HS-27A (cell line): Measurements from ENCODE around the gene BCL2.
"Not testable (repeated sequence)": the region's sequence is repeated elsewhere in the genome, so short reads cannot be mapped to it uniquely, and the experiment has no call there.

Source experiments
- DNase-seq: peaks from one replicate; pipeline ENCODE4 v3.0.0-alpha.2; 2012; ENCODE audit warnings: low read depth, missing footprints

BCL2 gene

GRCh38 chr18:63234432-63234831 lies 85.1 kb downstream of the BCL2 start:
- no peak for DNase-seq

GRCh38 chr18:63233334-63233733 lies 86.2 kb downstream of the BCL2 start:
- no peak for DNase-seq

- no peak for DNase-seq
These were observed 86.7 kb downstream of the BCL2 start for GRCh38 chr18:63232826-63233225.

GRCh38 chr18:63229971-63230370 lies 89.6 kb downstream of the BCL2 start:
- DNase-seq: no peak

GRCh38 chr18:63225434-63225833 lies 94.1 kb downstream of the BCL2 start:
- no peak for DNase-seq

- DNase-seq: no peak
These were observed 94.9 kb downstream of the BCL2 start for GRCh38 chr18:63224630-63225029.

GRCh38 chr18:63223837-63224236 lies 95.7 kb downstream of the BCL2 start:
- DNase-seq: no peak

GRCh38 chr18:63220903-63221302 lies 98.7 kb downstream of the BCL2 start:
- DNase-seq: no peak

GRCh38 chr18:63218472-63218871 lies 101.1 kb downstream of the BCL2 start:
- no peak for DNase-seq

- DNase-seq: no peak
These were observed 102.9 kb downstream of the BCL2 start for GRCh38 chr18:63216516-63217311.

GRCh38 chr18:63213936-63214671 lies 105.5 kb downstream of the BCL2 start:
- no peak for DNase-seq

GRCh38 chr18:63213331-63213900 lies 106.2 kb downstream of the BCL2 start:
- DNase-seq: no peak

- no peak for DNase-seq
These were observed 109.0 kb downstream of the BCL2 start for GRCh38 chr18:63210521-63210920.

- no peak for DNase-seq
These were observed 110.9 kb downstream of the BCL2 start for GRCh38 chr18:63208676-63209075.

- DNase-seq: no peak
These were observed 111.7 kb downstream of the BCL2 start for GRCh38 chr18:63207835-63208234.

- DNase-seq: no peak
These were observed 112.3 kb downstream of the BCL2 start for GRCh38 chr18:63207143-63207790.

- DNase-seq: no peak
These were observed 113.0 kb downstream of the BCL2 start for GRCh38 chr18:63206433-63207142.

- no peak for DNase-seq
These were observed 113.7 kb downstream of the BCL2 start for GRCh38 chr18:63205791-63206252.

GRCh38 chr18:63203497-63203896 lies 116.1 kb downstream of the BCL2 start:
- DNase-seq: no peak

GRCh38 chr18:63202828-63203227 lies 116.7 kb downstream of the BCL2 start:
- DNase-seq: no peak

- not testable (repeated sequence) for DNase-seq
These were observed 118.1 kb downstream of the BCL2 start for GRCh38 chr18:63201456-63201855.

- DNase-seq: no peak
These were observed 119.8 kb downstream of the BCL2 start for GRCh38 chr18:63199743-63200241.
